Superior temporal gyrus (tissue), 1 donor: ENCODE measurements around the gene CDK9.
A peak's percentile ranks its signal among the peaks of the same experiment; 100 is the strongest.

ENCODE experiments used
- DNase-seq: peaks from one replicate; pipeline ENCODE4 v3.0.0-alpha.2; 2016; ENCODE audit errors: extremely low spot score

Gene CDK9

DNA sequence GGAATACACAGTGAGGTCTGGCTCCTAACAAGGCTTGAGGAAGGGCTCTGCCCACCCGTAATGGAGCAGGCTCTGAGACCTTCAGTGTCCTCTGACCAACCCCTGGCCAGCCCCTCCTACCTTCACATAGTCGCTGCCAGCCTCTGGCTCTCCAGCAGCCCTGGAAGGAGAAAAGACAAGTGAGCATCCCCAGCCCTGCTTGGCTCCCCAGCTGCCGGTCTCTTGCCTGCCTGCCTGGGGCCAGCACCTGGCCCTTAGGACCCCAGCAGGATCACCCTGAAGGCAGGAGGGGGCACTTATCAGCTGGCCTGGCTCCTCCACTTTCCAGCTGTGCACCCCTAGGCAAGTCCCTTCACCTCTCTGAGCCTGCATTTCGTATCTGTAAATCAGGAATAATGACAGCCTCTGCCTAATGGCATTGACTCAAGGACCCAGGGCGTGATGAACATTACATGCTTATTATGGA lies 24.3 kb upstream of the CDK9 start:
- DNase-seq = no peak

DNA sequence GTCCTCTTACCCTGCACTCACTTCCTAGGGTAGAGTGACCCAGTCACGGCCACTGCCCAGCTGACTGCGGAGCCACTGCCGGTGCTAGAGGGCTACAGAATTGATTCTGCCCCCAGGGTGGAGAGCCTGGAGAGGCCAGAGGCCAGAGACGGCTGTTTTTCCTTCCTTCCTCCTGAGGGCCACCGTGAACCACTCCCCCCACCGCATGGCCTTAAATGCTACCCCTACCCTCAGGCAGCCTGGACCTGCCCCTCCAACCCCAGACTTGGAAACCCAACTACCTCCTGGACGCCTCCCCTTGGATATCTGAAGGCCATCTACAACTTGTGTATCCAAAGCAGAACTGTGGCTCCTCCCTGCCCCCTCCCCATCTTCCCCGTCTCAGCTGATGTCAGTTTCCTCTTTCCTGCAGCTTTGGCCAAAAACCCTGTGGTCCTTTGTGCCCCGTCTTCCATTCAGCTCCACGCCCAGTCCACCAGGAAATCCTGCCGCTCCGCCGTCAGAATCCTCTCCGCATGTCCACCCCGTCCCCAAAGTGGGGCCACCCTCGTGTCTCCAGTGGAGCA lies 23.6 kb upstream of the CDK9 start:
- no peak for DNase-seq

DNA sequence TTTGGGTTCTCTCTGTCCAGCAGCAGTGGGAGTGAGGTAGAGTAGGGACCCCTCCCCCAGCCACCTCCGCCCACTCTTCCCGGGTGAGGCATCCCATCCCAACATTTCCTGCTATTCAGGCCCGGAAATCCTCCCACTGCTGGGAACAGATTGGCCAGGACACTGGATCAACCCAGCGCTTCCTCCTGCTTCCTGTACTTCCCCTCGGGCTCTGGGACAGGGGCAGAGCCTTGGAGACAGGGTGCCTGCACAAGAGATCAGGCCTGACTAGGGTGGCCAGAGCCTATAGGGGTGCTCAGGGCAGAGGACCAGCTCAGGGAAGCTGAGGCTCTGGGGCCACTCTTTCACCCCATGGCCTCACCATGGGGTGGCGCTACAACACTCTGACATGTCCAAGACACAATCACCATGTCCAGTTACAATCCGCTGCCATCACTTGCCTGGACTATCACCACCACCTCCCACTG lies 21.9 kb upstream of the CDK9 start:
- DNase-seq = no peak

DNA sequence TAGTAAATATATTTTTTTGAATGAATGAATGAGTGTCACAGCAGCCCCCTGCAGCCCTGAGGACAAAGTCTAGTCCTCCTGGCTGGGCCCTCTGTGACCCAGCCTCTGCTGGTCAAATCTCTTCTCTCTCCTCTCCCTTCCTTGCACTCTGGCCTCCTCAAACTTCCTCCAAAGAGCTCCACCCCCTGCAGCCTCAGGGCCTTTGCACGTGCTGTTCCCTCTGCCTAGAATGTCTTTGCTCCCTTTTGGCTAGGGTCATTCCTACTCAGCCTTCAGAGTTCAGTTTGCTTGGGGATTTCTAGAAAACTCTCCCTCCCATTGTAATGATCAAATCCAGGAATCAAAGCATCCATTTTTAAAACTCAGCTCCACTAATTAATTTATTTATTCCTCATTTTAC lies 20.4 kb upstream of the CDK9 start:
- no peak for DNase-seq

DNA sequence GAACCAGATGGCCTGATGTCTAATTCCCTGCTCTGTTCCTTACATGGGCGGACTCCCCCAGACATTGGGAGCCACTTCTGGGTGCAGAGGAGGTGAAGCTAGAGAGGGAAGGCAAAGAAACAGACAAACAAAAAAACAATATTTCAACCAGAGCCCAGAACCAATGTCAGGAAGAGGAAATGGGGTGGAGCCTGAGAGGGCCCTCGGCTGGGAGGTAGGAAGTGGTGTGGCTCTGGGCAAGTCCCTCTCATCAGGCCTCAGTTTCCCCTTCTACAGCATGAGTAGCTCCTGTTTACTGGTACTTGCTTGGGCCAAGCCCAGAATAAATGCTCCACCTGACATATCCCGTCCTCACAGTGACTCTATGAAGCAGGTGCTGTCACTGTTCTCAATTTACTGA lies 18.4 kb upstream of the CDK9 start:
- no peak for DNase-seq

DNA sequence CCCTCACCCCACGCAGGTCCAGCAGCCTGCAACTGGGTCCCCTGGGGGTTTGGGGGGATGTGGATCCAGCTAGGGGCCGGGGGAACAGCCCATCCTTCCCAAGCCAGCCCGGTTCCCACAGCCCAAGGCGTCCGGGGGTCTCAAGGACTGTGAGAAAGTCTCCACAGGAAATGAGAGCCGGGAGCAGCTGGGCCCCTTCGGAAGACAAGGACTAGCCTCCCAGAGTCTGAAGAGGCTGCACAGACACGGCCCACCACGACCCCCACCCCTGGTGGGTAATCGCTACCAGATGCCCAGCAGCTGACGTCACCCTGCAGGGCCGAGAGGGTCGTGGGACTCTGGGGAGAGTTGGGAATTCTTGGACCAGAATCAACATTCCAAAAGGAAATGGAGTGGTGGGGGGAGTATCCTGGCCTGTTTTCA lies 17.9 kb upstream of the CDK9 start:
- DNase-seq = no peak

DNA sequence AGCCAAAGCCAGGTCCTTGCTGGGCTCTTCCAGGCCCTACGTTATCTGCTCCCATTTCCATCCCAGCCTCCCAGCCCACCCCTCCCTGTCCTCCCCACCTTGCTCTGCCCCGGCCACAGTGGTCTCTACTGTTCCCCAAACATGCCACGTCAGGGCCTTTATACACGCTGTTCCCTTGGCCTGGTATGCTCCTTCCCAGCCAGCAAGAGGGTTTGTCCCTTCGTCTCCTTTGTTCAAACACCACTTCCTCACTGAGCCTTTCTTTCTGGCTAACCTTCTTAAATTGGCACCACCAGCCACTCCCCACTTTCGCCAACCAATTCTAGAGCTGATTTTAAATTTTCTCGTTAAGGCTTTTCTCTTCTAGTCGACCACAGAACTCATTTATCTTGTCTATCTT lies 17.1 kb upstream of the CDK9 start:
- no peak for DNase-seq

DNA sequence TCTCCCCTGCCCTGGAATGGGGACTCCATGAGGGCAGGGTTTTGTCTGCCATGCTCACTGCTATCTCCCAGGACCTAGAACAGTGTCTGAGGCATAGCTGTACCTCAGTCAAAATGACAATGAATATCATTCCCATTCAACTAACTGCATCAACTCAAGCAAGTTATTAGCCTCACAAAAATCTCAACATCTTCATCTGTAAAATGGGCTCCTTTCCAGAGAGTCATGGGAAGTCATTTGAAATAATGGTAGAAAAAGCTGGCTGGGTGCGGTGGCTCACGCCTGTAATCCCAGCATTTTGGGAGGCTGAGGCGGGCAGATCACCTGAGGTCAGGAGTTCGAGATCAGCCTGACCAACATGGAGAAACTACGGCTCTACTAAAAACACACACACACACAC lies 16.7 kb upstream of the CDK9 start:
- DNase-seq = no peak

DNA sequence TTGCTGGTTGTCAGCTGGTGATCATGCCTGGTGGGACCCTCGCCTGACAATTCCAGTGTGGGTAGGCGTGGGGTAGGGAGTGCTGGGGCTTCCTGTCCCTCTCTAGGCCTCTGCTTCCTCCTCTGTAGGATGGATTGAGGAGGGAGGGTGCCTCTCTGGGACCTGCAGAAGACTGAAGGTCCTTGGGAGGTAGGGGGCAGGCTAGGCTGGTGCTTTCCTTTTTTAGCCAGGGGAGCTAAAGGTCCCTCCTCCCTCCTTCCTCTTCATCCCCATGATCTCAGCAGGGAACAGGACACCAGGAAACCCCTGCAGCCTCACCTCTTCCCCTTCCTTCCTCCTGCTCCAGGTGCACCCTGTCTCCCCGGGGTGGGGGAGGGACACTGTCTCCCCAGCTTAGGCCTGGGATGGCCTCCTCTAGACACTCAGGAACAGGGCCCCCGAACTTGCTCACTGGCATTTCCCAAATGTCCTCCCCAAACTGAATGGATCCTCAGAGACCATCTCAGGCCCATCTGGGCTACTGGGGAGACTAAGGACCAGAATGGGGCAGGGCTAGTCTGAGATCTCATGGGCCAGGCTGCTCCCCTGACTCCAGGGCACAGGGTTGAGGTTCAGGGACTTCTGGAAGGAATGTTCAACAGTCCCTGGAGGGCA lies 15.8 kb upstream of the CDK9 start:
- no peak for DNase-seq

DNA sequence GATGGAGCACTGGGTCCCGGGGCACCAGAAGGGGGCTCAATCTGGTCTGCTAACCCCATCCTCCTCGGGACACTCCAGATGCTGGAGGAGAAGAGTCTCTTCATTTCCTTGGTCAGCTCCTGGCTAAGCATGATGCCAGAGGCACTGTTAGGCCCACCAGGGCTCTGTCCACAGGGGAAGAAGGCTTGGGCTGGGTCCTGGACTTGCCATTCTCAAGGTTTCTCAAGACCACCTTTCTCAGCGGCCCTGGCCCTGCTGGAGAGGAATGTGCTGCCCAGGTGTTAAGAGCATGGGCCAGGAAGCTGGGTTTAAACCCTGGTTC lies 15.3 kb upstream of the CDK9 start:
- no peak for DNase-seq

DNA sequence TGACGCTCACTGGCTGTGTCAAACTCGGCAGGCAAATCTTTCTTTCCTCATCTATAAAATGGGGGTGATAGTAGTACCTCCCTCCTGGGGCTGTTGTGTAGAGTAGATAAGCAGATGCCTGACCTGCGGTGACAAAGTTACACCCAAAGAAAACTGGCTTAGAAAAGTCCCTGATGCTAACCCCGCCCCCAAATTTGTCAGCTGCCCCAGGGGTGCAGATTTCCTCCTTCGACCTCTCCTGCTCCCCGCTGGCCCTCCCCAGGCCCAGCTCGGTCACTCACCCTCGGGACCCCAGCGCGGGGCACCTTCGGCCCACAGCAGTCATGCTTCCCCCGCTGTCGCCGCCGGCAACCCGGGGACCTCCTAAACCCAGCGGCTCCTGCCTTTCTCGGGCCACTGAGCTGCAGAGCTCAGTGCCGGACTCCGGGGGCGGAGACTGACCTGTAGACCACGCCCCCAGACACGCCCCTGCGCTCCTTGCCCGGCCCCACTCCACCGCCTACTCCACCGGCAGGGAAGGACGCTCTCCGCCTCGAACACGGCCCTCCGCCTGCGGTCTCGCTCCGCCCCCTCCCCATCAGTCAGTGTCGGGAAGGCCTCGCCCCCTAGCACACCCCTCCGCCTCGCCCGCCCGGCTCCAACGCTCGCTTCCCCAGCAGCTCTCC lies 14.8 kb upstream of the CDK9 start:
- peak; percentile 77 for DNase-seq

DNA sequence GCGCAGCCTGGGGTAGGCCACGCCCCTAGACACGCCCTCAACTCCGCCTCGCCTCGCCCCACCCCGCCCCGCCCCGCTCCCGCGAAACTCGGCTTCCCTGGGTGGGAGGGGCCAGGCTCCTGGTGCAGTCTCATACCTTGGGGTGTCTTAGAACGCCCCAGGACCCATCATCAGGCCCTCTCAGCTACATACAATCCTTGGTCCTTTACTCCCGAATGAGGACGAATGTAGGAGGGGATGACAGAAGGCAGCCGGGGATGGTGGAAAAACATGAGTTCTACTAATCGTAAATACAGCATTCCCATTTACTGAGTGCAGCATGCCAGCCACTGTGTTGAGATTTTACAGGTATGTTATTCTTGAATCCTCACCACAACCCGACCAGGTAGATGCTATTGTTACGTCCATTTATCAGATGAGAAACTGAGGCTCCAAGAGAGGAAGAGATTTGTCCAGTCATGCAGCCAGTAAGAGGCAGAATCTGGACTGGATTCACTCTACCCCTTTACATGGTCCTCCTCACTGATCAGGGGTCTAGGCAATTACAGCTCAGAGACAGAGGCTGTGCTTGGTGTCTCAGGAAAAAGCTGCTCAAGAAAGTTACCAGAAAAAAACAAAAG lies 14.2 kb upstream of the CDK9 start:
- no peak for DNase-seq

DNA sequence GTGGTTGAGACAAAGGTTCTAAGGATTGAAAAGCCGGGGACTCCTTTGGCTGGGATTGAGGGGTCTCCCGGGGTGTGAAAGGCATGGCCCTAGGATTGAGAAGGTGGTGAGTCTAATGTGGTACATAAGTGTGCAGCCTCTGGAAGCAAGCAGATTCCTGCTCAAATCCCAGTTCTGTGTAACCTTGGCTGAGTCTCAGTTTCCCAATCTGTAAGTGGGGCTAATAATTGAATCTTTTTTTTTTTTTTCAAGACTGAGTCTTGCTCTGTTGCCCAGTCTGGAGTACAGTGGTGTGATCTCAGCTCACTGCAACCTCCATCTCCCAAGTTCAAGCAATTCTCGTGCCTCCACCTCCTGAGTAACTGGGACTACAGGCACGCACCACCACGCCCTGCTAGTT lies 13.2 kb upstream of the CDK9 start:
- DNase-seq = no peak

DNA sequence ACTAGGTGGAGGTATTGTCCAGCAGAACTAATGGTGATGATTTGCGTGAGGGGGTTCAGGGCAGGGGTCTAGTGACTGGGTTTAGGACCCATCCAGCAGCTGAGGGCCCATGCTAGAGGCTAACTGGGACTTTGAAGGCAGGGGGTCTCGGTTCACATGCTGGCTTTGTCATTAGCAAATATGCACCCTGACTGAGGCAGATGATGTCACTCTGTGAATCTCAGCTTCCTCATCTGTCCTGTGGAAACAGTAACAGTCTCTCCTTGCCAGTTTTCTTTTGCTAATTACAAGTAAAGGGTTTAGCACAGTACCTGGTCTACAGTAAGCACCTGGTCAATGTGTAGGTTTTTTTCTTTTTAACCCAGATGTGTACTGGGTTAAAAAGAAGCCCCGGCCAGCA lies 12.6 kb upstream of the CDK9 start:
- DNase-seq = no peak

DNA sequence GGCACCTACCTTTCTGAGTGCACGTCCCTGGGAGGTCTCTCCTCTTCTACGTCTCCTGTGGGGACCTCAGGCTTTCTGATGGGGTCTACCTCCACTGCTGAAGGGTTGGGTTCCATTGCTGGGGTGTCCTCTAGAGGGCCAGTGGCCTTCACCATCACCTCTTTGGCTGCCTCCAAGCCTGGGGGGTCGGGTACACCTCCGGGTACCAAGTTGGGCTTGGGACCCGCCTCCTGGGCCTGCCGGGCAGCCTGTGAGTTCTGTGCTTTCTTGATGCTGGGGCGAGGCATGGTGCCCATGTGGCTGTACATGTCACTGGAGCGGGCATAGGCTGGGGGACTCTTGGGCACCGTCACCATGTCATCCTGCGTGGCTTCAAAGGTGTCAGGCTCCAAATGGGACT lies 11.9 kb upstream of the CDK9 start:
- DNase-seq = no peak

DNA sequence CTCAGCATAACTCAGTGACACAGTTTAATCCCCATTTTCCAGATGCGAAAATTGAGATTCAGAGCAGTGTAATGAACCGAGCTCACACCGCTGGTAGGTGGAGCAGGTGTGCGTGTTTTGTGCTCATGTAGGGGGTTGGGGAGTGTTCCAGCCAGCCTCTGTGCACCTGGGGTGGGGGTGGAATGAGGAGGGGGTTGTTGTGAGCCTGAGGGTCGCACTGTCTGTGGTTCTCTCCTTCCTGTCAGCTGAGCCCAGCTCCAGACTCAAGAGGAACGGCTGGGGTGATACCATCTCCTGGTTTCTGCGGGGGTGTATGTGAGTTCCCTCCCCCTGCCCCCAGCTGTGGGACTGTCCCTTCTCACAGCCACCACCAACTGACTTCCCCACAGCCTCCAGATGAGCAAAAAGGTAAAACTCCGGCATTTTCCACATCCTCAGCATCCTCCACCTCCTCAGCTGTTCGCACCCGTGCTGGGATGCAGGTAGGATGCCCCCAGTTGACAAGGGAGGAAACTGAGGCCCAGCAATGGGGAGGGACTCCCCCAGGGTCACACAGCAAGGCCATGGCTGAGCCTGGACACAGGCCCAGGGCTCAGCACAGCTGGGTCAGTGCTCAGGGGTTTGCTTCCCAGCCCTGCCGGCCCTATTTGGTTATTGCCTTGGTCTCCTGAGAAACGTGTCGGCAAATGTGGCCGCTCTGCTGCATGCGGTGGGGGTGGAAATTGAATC lies 9.5 kb upstream of the CDK9 start:
- DNase-seq = no peak

DNA sequence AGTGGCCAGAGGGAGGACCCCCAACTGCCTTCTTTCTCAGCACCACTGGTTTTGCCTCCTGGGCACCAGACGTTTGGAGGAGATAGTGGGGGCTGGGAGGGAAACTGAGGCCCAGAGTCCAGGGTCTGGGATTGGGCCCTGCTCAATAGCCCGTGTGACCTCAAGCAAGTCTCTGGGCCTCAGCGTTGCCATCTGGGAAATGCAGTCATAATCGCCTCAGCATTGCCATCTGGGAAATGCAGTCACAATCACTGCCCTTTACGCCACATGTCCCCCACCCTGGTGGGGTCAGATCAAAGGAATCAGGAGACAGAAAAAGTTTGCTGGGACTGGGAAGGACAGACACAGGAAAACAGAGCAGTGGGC lies 8.9 kb upstream of the CDK9 start:
- DNase-seq = no peak

DNA sequence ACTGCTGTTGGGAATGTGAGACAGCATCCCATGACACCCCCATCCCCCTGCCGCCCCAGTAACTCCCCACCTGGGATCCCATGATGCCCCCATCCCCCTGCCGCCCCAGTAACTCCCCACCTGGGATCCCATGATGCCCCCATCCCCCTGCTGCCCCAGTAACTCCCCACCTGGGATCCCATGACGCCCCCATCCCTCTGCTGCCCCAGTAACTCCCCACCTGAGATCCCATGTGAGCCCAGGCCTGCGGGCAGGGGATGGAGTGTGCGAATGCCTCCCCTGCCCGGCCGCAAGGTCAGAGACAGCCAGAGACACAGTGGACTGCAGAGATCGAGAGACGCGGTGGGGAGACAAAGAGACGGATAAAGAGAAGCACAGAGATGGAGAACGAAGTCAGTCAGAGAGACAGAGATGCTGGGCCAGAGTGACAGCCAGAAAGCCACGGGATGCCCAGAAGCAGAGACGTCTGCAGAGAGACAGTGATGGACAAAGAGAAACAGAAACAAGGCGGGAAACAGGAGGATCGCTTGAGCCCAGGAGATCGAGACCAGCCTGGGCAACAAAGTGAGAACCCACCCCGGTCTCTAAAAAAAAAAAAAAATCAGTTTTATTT lies 8.4 kb upstream of the CDK9 start:
- no peak for DNase-seq

DNA sequence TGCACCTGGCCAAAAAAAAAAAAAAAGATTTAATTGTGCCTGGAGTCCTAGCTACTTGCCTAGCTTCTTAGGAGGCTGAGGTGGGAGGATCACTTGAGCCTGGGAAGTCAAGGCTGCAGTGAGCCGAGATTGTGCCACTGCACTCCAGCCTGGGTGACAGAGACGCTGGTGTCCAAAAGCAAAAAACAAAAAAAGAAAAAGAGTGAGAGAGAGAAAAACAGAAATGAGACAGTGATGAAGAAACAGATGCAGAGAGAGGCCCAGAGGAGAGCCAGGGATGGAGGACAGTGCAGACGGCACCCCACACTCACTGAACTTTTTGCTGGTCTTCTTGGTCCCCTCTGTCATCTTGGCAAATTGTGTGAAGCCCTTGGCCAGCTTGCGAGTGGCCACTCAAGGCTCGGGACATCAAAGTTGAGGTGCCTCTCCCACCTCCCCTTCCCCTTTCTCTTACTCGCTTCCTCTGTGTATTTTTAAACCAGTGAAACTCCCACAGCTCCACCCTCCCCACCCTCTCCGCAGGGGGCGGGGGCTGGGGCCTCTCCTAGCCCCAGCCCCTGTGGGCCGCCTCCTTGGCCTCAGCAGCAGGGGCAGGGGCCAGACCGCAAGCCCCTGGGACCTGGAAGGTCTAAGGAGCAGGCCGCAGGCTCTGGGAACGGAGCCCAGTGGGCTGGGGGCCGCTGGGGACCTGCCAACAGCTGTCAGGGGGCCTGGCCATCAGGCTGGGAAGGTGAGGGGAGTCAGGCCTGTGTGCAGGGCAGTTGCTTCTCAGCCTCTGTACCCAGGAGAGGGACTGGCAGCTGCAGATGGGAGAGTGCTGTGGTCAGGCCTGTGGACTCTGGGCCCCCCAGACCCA lies 7.3 kb upstream of the CDK9 start, which contains the start of gene SH2D3C:
Gene SH2D3C, minus strand, starts transcription at position 387 of the 856 bp plus-strand sequence. Its CDS starts 39 bp downstream, at position 348.
- DNase-seq = no peak

DNA sequence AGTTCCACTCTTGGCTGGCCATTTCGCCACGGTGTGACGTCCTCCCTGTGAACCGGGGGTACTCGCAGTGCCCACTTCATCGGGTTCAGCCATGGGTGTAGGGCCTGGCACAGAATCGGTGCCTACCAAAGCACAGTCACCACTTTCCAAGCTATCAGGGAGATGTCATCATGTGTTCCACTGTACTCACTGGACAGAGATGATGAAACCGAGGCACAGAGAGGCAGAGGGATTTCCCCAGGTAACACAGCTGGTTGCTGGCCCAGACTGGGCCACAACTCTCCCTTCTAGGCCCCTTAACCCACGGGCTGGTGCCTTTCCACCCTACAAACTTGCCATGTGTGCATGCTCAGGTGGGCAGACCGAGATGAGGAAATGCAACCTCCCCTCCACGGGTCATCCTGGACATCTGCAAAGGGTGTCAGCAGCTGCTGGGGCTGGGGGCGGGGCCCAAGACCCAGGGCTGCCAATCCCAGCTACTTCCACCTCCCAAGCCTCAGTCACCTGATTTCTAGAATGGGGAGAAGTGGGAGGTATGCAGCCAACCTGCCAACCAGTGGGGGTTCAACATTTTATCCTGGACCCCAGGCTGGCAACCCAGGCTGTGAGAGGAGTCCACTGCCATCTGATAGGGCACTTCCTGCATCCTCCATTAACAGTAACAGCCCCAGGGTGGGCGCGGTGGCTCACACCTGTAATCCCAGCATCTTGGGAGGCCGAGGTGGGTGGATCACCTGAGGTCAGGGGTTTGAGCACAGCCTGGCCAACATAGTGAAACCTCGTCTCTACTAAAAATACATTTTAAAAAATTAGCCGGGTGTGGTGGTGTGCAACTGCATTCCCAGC lies 6.5 kb upstream of the CDK9 start:
- no peak for DNase-seq
